Fibroblast of lung (primary cell): ENCODE results near the gene FAM20B.

Source experiments
- CTCF ChIP-seq, 2 donors: IDR thresholded peaks in 1 of 2; conservative IDR thresholded peaks in 1 of 2; 1 replicate in 1 of 2; 2 replicates in 1 of 2; pipeline ENCODE4 v1.5.1; 2011 to 2012; ENCODE audit warnings: low read length in 2 of 2, control low read depth in 1 of 2, inconsistent platforms in 1 of 2, low read depth in 1 of 2, mild to moderate bottlenecking in 1 of 2
- EZH2 ChIP-seq: IDR thresholded peaks from 2 replicates; pipeline ENCODE4 v1.5.1; 2012; ENCODE audit warnings: low read length, control low read depth, mild to moderate bottlenecking; ENCODE audit errors: missing control alignments

DNA sequence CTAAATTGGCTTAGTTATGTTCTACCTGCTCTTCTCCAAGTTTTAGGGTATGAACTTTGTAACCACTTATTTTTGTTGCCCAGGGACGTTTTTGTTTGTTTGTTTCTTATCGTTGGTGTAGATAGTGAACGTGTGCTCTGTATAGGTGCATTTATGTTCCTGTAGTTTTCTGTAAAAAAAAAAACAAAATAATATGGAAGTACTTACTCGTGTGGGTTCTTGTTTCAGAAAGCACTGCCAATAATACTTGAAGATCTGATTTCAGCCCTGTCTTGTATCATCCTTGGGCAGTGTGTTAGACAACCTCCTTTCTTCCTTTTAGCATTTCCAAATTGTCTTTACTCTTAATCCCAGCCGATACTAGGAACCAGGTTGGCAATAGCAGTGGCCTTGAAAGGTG, 4.4 kb downstream of the FAM20B start:
- TF ChIP-seq EZH2 (no peak), CTCF (conservative IDR thresholded peaks at IDR 0.05 in 1 of 2, IDR thresholded peaks at IDR 0.05 in 1 of 2; ENCODE audit: low read depth in 1 of 2, low read length in 2 of 2) (no peak)
